Measurements from ENCODE around the gene AK4.
"Not testable (repeated sequence)": the region's sequence is repeated elsewhere in the genome, so short reads cannot be mapped to it uniquely, and the experiment has no call there.

Gene AK4
- 11.8 to 46.0 (median 22.2) reads per million in 17 experiments for total RNA-seq

GRCh38 chr1:65148178-65148547 is at the start of gene AK4:
Gene AK4, plus strand, starts transcription at chr1:65148203. Its CDS starts 205 bp downstream, at chr1:65148408.
- DNase-seq, result not testable (repeated sequence)

- DNase-seq, result no peak
These were observed 44.2 kb upstream of the AK4 start for GRCh38 chr1:65103807-65104206.

- DNase-seq, result no peak
These were observed 43.0 kb upstream of the AK4 start for GRCh38 chr1:65104854-65105534.

- no peak for DNase-seq
These were observed 42.4 kb upstream of the AK4 start for GRCh38 chr1:65105596-65105995.

- DNase-seq, result peak in 2 of 4 experiments; percentile 7 to 16
These were observed 39.9 kb upstream of the AK4 start for GRCh38 chr1:65108025-65108642.

- DNase-seq, result no peak
These were observed 38.5 kb upstream of the AK4 start for GRCh38 chr1:65109487-65109886.

GRCh38 chr1:65112811-65113210 is 35.2 kb upstream of the AK4 start:
- peak in 1 of 4 experiments; percentile 4 for DNase-seq

- no peak for DNase-seq
These were observed 34.7 kb upstream of the AK4 start for GRCh38 chr1:65113298-65113697.

- DNase-seq, result no peak
These were observed 33.7 kb upstream of the AK4 start for GRCh38 chr1:65114322-65114721.

- DNase-seq, result no peak
These were observed 28.1 kb upstream of the AK4 start for GRCh38 chr1:65119951-65120350.

GRCh38 chr1:65129104-65129503 is 18.9 kb upstream of the AK4 start:
- not testable (repeated sequence) for DNase-seq

- DNase-seq, result no peak
These were observed 9.5 kb upstream of the AK4 start for GRCh38 chr1:65138524-65138923.

GRCh38 chr1:65139793-65140192 is 8.2 kb upstream of the AK4 start:
- DNase-seq, result not testable (repeated sequence)

- peak in 2 of 4 experiments; percentile 11 to 16 for DNase-seq
These were observed 6.6 kb upstream of the AK4 start for GRCh38 chr1:65141394-65141793.

- no peak for DNase-seq
These were observed 6.1 kb upstream of the AK4 start for GRCh38 chr1:65141918-65142317.

GRCh38 chr1:65143112-65143658 is 4.8 kb upstream of the AK4 start:
- not testable (repeated sequence) for DNase-seq

- no peak for DNase-seq
These were observed 1.0 kb upstream of the AK4 start for GRCh38 chr1:65146908-65147423.

GRCh38 chr1:65147424-65148177 is 402 bp upstream of the AK4 start:
- peak in 3 of 4 experiments; percentile 34 to 69 (median 68) for DNase-seq

- DNase-seq, result peak; percentile 32 to 74 (median 54)
These were observed 746 bp downstream of the AK4 start for GRCh38 chr1:65148548-65149350.

GRCh38 chr1:65149351-65150107 is 1.5 kb downstream of the AK4 start:
- no peak for DNase-seq

- no peak for DNase-seq
These were observed 2.1 kb downstream of the AK4 start for GRCh38 chr1:65150108-65150463.

Data from suppressor macrophage (primary cell).